HG03175 (cell line): ENCODE measurements around the gene RAF1.
A peak's percentile ranks its signal among the peaks of the same experiment; 100 is the strongest.
"Not testable (repeated sequence)": the region's sequence is repeated elsewhere in the genome, so short reads cannot be mapped to it uniquely, and the experiment has no call there.

Experiments
- ATAC-seq: cut with Tn5 transposase; IDR thresholded peaks from one replicate; pipeline ENCODE4 v1.9.1; 2021; ENCODE audit warnings: mild to moderate bottlenecking, moderate library complexity; ENCODE audit not compliant: unreplicated experiment

Gene RAF1

DNA sequence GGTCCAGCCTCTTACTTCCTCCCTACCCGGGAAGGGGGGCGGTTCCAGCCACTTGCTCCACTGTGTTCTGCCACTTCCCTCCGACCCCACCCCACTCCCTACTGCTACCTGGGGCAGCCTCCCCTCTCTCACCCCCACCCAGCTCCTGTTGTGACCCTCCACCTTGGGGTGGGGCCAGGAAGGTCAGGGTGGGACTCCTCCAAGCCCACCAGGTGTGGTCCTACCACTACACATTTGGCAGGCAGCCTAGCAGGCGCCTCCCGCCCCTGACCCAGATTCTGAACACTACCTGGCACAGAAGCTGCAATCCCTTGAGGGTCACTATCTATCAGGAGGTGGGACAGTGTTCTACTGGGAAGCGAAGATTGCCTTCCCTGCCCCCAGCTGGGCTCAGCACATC is 13.7 kb upstream of the RAF1 start:
- ATAC-seq, result no peak

DNA sequence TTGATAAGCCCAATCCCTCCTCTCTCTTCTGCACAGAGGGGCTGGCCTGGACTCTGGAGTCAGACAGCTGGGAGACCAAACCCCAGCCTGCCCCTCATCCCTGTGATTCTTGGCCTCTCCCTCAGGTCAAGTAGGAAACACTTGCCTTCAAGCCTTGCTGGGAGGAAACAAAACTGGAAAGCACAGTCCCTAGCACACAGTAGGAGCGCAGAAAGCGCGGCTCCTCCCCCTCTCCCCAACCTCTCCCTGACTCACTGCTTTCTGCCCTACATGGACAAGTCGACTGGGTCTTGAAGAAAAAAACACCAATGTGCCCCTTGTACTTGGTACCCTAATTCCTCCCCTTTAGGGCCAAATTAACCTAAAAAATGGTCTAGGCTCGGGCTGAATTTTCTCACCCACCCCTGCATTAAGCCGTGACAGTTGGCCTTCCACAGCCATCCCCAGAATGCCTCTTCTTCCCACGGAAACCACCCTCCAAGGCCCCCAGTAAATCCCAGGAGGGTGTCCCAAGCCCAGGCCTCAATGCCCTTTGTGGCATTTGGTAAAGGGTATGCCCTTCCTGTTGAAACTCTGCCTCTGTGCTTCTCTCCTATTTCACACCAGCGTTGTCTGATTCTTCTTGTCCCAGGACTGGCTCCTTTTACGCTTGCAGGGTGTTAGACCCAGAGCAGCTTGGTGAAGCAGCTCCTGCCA is 11.3 kb upstream of the RAF1 start:
- ATAC-seq, result no peak

DNA sequence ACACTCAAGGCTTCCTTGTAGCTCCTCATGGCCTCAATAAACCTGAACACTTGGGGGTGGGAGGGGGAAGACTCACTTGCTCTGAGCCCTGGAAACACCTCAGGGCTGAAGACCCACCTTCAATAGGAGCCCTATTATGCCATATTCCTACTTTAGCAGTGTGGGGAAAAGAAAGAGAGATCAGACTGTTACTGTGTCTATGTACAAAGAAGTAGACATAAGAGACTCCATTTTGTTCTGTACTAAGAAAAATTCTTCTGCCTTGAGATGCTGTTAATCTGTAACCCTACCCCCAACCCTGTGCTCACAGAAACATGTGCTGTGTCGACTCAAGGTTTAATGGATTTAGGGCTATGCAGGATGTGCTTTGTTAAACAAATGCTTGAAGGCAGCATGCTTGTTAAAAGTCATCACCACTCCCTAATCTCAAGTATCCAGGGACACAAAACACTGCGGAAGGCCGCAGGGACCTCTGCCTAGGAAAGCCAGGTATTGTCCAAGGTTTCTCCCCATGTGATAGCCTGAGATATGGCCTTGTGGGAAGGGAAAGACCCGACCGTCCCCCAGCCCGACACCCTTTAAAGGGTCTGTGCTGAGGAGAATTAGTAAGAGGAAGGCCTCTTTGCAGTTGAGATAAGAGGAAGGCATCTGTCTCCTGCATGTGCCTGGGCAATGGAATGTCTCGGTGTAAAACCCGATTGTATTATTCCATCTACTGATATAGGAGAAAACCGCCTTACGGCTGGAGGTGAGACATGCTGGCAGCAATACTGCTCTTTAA is 10.2 kb upstream of the RAF1 start:
- ATAC-seq, result not testable (repeated sequence)

DNA sequence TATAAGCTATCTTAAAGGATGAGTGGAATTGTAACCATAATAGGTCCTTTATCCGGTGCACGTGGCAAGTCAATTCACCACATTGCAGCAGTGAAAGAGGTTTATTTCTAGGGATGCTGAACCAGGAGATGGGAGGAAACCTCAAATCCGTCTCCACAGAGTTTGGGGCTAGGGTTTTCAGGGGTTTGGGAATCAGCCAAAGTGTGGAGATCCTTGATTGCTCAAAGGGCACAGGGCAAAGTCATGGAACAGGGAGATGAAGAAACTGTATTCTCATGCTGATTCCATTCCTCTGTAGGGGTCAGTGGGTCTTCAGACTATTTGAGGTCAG is 7.2 kb upstream of the RAF1 start:
- no peak for ATAC-seq

DNA sequence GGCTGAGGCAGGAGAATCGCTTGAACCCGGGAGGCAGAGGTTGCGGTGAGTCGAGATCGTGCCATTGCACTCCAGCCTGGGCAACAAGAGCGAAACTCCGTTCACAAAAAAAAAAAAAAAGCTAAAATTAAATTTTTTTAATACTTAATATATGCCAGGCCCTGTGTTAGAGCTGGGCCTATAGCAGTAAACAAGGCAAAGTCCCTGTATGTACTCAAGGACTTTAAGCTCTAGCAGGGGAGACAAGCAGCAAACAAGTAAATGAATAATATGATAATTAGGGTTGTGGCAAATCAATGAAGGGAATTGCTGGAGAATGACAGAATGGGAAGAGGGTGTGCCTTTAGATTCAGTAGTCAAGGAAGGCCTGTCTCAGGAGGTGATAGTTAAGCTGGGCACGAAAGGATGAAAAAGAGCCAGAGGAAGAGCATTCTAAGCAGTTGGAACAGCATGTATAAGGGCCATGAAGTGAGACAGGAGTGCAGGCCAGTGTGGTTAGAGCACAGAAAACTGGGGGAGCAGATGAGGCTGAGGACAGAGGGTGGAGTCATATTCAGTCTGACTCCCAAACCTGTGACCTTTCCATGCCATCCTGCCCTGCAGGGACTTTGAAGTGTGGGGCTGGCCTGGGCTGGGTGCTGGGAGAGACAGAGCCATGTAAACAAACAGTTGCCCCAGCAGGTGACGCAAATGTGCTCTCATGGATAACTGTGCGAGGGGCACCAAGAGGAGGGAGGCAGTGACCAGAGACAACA is 6.6 kb upstream of the RAF1 start:
- no peak for ATAC-seq

DNA sequence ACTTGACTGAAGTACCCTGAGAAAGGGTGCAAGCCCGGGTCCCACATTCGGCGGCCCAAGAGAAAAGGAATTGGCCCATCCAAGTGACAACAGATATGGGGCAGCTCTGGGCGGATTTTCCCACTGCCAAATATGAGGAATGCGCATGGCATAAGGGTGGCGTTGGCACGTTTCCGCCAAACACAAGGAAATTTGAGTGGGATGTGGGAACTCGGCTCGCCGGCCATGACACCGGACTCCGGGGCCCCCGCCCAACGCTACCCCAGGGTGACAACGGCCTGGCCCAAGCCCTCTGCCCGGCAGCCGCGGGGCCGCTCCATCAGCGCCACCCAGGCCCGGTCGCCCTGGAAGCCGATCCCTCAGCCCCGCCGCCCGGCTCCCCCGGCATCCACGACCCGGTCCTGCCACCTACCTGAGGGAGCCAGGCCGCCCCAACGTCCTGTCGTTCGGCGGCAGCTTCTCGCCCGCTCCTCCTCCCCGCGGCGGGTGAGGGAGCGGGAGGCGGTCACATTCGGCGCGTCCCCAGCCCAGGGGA is 449 bp downstream of the RAF1 start:
- peak; percentile 40 for ATAC-seq

DNA sequence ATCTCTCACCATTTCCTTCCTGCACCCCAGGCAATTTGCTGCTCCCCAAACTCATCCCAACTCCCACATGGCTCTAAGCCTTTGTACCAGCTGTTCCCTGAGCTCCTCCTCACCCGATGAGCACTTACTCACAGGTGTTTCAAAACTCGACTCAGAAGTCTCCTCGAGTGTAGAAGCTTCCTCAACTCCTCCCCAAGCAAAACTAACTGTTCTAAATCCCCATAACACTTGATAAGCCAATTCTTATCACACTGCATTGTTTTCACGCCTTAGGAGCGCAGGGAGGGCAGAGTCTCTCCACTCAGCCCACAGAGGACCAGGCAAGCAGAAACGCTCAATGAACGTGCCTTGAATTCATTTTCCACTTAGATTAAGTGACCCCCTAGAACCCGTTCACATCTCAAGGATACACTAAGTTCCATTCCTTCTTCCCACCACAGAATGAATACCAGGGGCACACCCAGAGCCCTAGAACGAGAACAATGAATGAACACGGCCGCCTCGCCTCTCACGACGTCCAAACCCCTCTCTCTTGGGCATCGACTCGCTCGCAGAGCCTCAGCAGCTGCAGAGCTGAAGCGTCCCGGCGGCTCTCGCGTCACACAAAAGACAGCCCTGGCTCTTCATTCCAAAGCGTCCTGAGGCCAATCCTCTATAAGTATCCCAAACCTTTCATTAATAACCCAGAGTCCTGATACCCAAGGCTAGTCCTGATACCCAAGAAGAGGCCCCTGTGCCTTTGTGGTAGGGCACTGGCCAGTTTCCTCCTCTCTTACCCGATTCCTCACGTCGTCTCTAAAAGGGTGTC is 1.1 kb downstream of the RAF1 start:
- peak; percentile 23 for ATAC-seq

DNA sequence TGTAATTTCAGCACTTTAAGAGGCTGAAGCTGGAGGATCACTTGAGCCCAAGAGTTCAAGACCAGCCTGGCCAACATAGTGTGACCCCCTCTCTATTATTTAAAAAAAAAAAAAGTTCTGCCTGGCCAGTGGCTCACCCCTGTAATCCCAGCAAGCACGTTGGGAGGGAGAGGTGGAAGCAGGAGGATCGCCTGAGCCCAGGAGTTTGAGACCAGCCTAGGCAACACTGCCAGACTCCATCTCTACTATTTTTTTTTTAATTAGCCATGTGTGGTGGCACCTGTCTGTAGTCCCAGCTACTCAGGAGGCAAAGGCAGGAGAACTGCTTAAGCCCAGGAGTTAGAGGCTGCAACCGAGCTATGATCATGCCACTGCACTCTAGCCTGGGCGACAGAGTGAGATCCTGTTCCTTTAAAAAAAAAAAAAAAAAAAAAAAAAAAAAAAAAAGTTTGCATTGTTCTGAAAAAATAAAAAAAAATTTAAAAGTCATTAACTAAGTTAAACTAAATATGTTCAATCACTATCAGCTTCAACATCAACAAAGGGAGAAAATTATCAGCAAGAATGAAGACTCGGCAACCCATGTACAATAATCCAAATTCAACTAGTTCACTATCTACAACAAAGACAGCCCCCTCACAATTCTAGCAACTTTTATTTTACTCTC is 1.9 kb downstream of the RAF1 start:
- ATAC-seq, result no peak

DNA sequence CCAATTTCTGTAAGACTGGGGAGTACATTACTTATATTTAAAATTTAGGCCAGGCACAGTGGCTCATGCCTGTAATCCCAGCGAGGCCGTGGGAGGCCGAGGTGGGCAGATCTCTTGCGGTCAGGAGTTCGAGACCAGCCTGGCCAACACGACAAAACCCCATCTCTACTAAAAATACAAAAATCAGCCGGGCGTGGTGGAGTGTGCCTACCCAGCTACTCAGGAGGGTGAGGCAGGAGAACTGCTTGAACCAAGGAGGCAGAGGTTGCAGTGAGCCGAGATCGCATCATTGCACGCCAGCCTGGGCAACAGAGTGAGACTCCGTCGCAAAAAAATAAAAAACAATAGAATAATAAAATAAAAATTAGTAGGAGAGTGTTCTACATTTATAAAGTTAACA is 2.5 kb downstream of the RAF1 start:
- not testable (repeated sequence) for ATAC-seq

DNA sequence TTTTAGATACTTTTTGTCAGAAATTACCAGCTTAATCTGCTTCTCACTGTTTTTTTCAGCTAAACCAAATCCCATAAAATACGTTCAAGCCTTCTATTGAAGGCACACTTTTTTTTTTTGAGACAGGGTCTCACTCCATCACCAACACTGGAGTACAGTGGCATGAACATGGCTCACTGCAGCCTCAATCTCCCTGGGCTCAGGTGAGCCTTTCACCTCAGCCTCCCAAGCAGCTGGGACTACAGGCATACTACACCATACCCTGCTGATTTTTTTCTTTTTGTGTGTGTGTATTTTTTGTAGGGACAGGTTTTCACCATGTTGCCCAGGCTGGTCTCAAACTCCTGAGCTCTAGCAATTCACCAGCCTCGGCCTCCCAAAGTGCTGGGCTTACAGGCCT is 3.7 kb downstream of the RAF1 start:
- no peak for ATAC-seq

DNA sequence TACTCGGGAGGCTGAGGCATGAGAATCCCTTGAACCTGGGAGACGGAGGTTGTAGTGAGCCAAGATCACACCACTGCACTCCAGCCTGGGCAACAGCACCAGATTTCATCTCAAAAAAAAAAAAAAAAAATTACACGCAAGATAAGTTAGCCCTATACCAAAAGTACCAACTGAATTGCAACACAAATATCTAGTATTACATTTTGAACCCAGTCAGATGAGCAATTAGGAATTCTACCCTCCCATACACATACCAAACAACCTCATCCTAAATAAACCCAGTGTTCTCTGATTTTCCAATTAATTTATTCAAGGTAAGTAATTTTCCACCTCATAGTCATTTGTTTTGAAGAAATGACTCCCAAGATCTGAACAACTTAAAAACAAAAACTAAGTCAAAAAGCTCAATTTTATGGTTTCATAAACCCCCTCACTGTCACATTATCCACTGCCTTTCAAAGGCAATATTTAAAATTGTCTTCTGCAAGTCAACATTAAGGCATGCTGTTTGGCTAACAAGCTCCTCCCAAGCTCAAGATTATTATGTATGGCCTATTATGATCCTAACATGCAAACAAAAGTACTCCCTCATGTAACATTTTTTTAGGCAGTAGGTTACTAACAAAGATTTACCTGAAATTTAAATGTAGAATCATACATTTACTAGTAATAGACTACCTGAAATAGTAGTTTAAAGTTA is 4.5 kb downstream of the RAF1 start:
- ATAC-seq, result no peak

DNA sequence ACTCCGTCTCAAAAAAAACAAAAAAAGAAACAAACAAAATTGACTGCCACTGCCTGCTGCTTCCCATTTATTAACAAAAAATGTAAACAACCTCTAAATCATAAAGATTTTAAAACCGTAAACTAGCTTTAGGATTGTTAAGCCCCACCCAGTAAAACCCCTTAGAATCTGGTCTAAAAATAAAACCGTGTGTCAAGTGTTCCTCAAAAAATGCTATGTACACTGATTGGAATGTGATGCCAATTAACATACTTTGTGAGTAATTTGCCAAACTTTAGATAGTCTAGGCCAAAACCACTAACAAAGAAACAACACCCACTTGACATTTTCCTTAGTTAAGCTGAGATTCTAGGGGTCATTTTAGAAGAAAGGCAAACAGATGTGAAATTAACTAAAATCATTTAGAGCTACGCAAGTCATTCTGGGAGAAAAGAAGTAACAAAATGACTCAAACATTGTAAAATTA is 5.3 kb downstream of the RAF1 start:
- no peak for ATAC-seq

DNA sequence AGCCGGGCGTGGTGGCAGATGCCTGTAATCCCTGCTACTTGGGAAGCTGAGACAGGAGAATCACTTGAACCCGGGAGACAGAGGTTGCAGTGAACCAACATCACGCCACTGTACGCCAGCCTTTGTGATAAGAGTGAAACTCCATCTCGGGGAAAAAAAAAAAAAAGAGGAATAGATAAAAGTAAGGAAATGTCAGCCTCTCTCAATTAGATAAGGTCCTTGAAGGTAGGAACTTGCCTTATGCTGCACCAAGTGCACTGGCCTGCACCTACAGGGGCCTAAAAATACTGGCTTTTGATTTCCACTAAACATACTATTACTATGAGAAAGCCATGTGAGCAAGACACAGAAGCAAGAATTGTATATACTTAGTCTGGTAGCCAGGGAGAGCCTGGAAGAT is 7.1 kb downstream of the RAF1 start:
- no peak for ATAC-seq

DNA sequence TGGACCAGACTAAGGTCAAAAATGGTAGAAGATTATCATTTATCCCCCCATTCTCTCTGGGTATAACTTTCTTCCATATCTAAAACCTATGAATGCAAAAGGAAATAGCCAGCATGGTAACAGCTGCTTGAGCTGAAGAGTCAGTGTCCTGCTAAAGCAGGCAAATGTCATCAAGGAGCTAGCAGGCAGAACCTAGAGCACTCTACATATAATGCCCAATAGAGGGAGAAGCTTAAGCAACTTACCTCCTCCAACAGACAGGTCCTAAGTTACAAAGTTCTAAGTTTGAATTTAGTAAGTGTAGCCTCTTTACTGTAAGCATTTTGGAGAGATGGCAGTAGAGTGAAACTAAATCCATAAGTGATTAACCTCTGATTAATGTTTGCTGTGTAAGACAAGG is 7.7 kb downstream of the RAF1 start:
- ATAC-seq, result no peak

DNA sequence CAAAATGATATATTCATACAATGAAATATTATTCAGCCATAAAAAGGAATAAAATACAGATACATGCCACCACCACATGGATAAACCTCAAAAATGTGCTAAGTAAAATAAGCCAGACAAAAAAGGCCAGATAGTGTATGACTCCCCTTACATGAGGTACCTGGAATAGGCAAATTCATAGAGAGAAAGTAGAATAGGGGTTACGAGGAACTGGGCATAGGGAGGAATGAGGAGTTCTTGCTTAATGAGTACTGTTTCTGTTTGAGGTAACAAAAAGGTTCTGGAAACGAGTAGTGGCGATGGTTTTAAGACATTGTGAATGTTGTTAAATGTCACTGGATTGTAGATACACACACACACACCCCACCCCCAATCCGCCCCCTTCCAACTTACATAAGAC is 8.2 kb downstream of the RAF1 start:
- no peak for ATAC-seq

DNA sequence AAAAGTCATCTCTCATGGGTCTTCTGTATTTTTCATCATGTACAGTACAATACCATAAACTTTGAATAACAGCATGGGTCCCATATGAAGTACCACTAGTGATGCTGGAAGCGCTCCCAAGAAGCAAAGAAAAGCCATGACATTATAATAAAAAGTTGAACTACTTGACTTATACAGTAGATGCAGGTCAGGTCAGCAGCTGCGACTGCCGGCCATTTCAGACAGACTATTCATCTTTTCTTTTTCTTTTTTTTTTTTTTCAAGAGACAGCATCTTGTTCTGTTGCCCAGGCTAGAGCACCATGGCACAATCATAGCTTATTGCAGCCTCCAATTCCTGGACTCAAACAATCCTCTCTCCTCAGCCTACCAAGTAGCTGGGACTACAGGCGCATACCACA is 10.2 kb downstream of the RAF1 start:
- ATAC-seq, result no peak

DNA sequence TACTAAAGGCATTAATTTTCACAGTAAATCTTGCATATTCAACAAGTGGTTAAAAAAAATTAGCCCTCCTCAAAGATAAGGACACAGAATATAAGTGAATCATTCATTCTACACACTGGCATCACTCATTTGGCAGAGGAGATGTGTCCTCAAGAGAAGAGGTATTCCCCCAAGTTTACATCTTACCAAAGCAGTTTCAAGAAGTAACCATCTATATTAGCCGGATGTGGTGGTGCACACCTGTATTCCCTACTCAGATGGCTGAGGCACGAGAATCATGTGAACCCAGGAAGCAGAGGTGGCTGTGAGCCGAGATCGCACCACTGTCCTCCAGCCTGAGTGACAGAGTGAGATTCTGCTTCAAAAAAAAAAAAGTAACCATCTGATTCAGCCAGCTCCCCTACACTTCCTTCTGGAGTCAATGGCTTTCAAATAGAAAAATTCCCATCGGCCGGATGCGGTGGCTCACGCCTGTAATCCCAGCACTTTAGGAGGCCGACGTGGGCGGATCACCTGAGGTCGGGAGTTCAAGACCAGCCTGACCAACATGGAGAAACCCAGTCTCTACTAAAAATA is 15.4 kb downstream of the RAF1 start:
- peak; percentile 42 for ATAC-seq

DNA sequence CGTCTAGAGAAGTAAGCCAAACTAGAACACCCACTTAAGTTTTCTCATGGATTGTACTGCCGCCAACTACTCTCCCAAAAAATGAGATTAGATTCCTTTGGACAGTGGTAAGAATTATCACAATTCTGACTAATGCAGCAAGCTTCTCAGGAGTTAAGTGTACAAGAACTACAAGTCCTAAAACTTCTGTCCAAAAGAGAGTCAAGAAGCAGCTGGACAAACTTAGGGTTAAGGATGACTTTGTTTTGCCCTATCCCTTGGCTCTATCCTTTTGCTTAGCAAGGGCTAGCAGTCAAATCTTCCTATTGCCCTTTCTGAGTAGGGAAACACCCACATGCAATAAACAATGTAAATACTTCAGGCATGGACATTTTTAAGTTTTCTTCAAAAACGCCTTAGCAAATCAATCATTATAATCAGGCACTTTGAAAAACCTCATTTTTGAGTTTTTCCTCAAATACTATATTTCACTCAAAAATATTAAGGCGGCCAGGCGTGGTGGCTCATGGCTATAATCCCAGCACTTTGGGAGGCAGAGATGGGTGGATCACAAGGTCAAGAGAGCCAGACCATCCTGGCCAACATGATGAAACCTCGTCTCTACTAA is 19.5 kb downstream of the RAF1 start:
- no peak for ATAC-seq

DNA sequence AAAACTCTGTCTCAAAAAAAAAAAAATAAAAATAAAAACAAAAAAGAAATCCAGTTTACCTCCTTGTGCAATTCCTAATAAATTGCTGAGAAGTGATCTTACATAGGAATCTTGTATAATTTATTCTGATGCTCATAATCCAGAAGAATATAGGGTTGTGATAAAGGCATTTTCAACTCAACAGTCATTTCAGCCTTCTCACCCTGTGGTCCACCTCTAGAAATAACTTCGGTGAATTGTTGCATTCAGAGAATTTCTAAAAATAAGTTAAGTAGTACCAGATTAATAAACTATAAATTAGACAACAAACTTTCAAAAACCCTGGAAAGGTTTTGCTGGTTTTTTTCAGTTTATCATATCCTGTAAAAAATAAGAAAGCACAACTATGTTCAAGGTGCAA is 20.2 kb downstream of the RAF1 start:
- ATAC-seq, result no peak
